HCEC 1CT (cell line): Measurements from ENCODE around the gene DIS3L.
"Not testable (repeated sequence)": the region's sequence is repeated elsewhere in the genome, so short reads cannot be mapped to it uniquely, and the experiment has no call there.

Source experiments
- DNase-seq: peaks from one replicate; pipeline ENCODE4 v3.0.0-alpha.2; 2017

The DIS3L gene

GRCh38 chr15:66323312-66323928 lies 30.1 kb downstream of the DIS3L start:
- DNase-seq = no peak

- no peak for DNase-seq
Observed at GRCh38 chr15:66326051-66326450, 32.7 kb downstream of the DIS3L start.

- DNase-seq = no peak
Observed at GRCh38 chr15:66327736-66328135, 34.4 kb downstream of the DIS3L start.

- no peak for DNase-seq
Observed at GRCh38 chr15:66328771-66329170, 35.4 kb downstream of the DIS3L start.

- DNase-seq = not testable (repeated sequence)
Observed at GRCh38 chr15:66348530-66348929, 55.2 kb downstream of the DIS3L start.

GRCh38 chr15:66356077-66356358 lies 62.6 kb downstream of the DIS3L start:
- no peak for DNase-seq

GRCh38 chr15:66356359-66357236 lies 63.2 kb downstream of the DIS3L start, which contains the start of gene TIPIN:
Gene TIPIN (minus strand): TSS chr15:66356685. CDS start chr15:66352947, 3,738 bp downstream.
- peak; percentile 96 for DNase-seq

GRCh38 chr15:66359740-66360139 lies 66.4 kb downstream of the DIS3L start:
- no peak for DNase-seq

GRCh38 chr15:66361745-66362460 lies 68.5 kb downstream of the DIS3L start:
- not testable (repeated sequence) for DNase-seq

GRCh38 chr15:66362776-66363175 lies 69.4 kb downstream of the DIS3L start:
- no peak for DNase-seq

- DNase-seq = no peak
Observed at GRCh38 chr15:66364944-66365528, 71.7 kb downstream of the DIS3L start.

- no peak for DNase-seq
Observed at GRCh38 chr15:66369773-66370651, 76.6 kb downstream of the DIS3L start.

- DNase-seq = no peak
Observed at GRCh38 chr15:66374179-66374578, 80.8 kb downstream of the DIS3L start.

GRCh38 chr15:66378814-66379430 lies 85.6 kb downstream of the DIS3L start:
- DNase-seq = no peak

GRCh38 chr15:66381376-66381775 lies 88.0 kb downstream of the DIS3L start:
- DNase-seq = not testable (repeated sequence)
